T-helper 2 cell treated with Interferon-gamma antibody and Interleukin-4, amounts not matched to agents 100 ng/mL and 5 ng/mL, for 36 hours (primary cell): Measurements from ENCODE around the gene DLX3. TPM values are rescaled to one million over a fixed set of nuclear protein-coding genes. Genes with fewer than 3 reads are reported as not detected.
"Not testable (repeated sequence)": the region's sequence is repeated elsewhere in the genome, so short reads cannot be mapped to it uniquely, and the experiment has no call there.

Experiments used
- intact Hi-C: fragments of 100-400 bp; cut with micrococcal nuclease; formaldehyde crosslinking; loops from one replicate; pipeline ENCODE4 v1.15.1; 2023
- total RNA-seq: library from RNA; stranded (reverse); gene quantifications from 2 replicates; pipeline ENCODE4 v1.2.3, GENCODE V29; 2022

The DLX3 gene
- not detected in 2 replicates for total RNA-seq

GRCh38 chr17:49995055-49995738 lies at the start of gene DLX3:
Gene DLX3 (minus strand): TSS chr17:49995224. CDS start chr17:49994998, 226 bp downstream.
- intact Hi-C loops: loop anchor here (2.0 kb wide), 1 partner anchor 26 kb away; the partner anchor contains the start of gene DLX4

DNA sequence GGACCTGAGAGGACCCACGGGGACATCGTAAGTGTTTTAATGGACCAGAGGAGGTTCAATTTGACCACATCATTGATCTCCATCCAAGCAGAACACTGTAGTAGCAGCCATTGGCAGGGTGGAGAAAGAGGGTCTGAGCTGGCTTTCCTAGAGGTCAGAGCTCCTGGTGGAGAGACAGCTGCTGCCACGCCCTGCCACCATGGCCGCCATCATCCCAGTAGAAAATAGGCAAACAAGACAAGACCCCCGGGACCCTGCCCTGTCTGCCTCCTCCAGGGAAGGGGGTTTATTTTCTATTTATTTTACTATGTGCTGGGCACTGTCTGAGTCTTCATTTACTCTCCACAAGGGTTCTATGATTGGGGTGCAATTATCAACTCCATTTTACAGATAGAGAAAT lies 49.5 kb upstream of the DLX3 start:
- intact Hi-C loops: no loop called here

DNA sequence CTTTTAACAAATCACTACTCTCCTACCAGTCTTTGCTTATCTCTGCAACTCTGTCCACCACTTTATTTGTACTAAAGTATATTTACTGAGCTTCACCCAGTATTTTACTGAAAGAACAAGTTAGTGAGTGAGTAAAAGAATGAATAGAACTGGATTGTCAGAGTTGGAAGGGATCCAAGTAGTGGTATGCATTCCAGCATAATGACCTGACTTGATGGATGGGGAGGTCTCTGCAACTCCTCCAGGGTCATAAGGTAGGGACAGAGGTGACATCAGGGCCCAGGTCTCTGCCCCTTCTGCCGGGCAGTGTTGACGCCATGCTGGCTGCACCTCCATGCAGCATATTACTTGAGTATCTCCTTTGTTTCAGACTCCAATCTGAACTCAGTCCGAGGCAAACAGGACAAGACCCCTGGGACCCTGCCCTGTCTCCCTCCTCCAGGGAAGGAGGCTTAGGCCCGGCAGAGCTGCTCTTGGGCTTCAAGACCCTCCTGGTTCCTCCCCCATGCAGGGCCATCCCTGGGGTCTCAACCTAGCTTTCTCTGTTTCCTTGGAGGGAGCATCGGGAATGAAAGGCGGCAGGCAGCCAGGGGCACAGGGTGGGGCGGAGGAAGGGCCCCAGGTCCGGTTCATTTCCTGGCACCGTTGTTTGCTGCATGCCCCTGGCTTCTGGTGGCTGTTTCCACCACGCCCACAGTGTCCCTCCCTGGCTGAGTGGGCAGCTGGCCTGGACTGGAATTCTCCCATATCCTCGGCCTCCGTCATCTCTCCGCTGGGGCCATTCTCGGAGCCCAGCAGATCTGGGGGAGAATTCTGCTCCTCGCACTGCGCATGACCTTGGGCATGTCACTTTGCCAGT lies 48.5 kb upstream of the DLX3 start:
- intact Hi-C loops: no loop called here

DNA sequence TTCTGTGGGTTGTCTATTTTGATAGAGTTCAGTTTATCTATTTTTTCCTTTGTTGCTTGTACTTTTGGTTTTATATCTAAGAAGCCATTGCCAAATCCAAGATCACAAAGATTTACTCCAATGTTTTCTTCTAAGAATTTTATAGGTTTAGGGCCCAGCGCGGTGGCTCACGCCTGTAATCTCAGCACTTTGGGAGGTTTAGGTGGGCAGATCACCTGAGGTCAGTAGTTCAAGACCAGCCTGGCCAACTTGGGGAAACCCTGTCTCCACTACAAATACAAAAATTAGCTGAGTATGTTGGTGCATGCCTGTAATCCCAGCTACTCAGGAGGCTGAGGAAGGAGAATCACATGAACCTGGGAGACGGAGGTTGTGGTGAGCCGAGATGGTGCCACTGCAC lies 47.2 kb upstream of the DLX3 start:
- intact Hi-C loops: no loop called here

- intact Hi-C loops: not testable (repeated sequence)
Observed at GRCh38 chr17:50040496-50040895, 45.5 kb upstream of the DLX3 start.

GRCh38 chr17:50039058-50039457 lies 44.0 kb upstream of the DLX3 start:
- intact Hi-C loops: no loop called here

- intact Hi-C loops: no loop called here
Observed at GRCh38 chr17:50037321-50038107, 42.5 kb upstream of the DLX3 start.

- intact Hi-C loops: no loop called here
Observed at GRCh38 chr17:50036455-50037261, 41.6 kb upstream of the DLX3 start.

GRCh38 chr17:50035945-50036344 lies 40.9 kb upstream of the DLX3 start:
- intact Hi-C loops: no loop called here

DNA sequence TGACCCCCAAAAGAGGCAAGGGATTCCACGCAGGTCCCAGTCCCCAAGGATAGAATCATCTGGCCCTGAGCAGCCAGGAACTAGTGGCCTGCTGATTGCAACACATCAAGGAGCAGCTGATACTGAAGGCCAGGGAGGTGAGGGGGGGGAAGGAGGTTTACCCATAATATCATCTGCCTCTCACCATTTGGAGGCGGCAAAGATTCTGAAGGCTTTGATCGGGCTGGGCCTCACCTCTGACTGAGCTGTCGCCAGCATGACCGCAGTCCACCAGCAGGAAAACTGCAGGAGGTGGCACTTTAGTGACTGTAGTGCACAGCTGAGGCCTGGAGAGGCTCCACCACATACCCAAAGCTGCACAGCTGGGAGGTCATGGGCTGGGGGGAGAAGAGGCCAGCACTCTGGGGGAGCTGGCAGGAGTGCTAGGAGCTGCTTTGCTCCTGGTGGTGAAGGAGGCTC lies 40.4 kb upstream of the DLX3 start:
- intact Hi-C loops: no loop called here

DNA sequence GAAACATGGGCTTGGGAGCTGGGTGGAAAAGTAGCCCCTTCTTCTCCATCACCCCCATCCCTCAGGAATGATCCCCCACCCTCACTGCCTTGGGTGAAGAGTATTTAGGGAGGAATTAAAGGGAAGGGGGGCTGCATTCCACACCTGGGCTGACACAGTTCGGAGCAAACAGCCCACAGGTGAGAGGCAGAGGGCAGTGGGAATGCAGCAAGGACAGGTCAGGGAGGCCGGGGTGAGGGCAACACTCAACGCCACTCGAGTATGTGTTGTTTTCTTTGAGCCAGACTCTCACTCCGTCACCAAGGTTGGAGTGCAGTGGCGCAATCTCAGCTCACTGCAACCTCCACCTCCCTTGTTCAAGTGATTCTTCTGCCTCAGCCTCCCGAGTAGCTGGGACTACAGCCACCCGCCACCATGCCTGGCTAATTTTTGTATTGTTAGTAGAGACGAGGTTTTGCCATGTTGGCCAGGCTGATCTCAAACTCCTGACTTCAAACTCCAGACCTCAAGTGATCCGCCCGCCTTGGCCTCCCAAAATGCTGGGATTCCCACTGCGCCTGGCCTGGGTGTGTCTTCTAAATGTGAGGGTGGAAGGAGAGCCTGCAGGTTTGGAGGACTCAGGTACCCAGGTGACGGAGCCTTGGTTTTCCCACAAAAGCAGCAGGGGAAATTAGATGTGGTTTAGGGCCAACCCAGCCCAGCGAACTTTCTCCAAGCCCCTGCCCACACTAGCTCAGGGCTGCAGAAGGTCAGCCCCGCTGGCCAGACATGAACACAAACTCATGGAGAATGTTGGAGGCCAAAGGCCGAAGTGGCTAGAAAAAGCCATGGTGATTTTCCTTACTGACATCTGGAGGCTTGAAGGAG lies 39.7 kb upstream of the DLX3 start:
- intact Hi-C loops: no loop called here

GRCh38 chr17:50033316-50033715 lies 38.3 kb upstream of the DLX3 start:
- intact Hi-C loops: no loop called here

- intact Hi-C loops: no loop called here
Observed at GRCh38 chr17:50029185-50029584, 34.2 kb upstream of the DLX3 start.

DNA sequence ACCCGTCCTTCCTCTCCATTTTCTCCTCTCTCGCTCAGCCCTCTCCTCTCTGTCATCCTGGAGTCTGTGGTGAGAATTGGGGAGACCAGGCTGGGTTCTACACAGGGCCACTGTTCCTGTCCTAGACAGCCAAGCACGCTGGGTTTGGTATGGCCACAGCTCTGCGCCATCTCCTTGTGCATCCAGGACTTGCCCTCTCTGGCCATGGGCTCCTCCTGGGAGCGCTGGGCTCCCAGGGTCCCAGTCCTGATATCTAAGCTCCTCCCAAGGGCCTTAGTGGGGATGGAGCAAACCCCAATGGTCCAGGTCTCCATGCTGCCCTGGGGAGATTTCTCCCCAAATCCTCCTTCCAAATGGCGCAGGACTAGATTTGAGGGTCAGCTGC lies 33.7 kb upstream of the DLX3 start:
- intact Hi-C loops: no loop called here

GRCh38 chr17:50027881-50028735 lies 33.1 kb upstream of the DLX3 start:
- intact Hi-C loops: loop anchor here (2.0 kb wide), 1 partner anchor 67 kb away; the partner anchor contains the start of gene PDK2

- intact Hi-C loops: loop anchor here (2.0 kb wide), 1 partner anchor 67 kb away; the partner anchor contains the start of gene PDK2
Observed at GRCh38 chr17:50027172-50027880, 32.3 kb upstream of the DLX3 start.

DNA sequence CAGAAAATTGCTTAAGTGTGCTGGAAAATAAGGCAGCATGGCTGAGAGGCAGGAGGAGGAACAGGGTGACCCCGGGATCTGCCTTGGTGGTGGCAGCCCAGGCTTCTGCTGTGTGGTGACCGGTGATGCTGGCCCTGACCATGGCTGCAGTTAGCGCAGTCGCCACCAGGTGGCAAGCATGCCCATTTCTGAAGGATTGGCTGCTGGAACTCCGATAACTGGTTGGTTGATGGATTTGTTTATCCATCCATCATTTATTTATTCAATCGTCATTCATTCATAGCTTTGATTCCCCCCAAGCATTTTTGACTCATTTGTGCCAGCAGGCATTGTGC lies 31.8 kb upstream of the DLX3 start:
- intact Hi-C loops: loop anchor here (1.0 to 2.0 kb wide), 3 partner anchors 28 to 68 kb away; partner anchors contain the start of gene PDK2

- intact Hi-C loops: loop anchor here (1.0 to 2.0 kb wide), 3 partner anchors 29 to 69 kb away; partner anchors contain the start of gene PDK2
Observed at GRCh38 chr17:50026046-50026675, 31.1 kb upstream of the DLX3 start.
